ENCODE results near the gene IL5RA. TPM values are rescaled to one million over a fixed set of nuclear protein-coding genes. Genes with fewer than 3 reads are reported as not detected.

IL5RA gene
- total RNA-seq, 3 donors from 2014 or later (not counting 1 experiment from before 2014, with no cell fraction given) = 0.34 to 12.4 TPM; not detected in 1

DNA sequence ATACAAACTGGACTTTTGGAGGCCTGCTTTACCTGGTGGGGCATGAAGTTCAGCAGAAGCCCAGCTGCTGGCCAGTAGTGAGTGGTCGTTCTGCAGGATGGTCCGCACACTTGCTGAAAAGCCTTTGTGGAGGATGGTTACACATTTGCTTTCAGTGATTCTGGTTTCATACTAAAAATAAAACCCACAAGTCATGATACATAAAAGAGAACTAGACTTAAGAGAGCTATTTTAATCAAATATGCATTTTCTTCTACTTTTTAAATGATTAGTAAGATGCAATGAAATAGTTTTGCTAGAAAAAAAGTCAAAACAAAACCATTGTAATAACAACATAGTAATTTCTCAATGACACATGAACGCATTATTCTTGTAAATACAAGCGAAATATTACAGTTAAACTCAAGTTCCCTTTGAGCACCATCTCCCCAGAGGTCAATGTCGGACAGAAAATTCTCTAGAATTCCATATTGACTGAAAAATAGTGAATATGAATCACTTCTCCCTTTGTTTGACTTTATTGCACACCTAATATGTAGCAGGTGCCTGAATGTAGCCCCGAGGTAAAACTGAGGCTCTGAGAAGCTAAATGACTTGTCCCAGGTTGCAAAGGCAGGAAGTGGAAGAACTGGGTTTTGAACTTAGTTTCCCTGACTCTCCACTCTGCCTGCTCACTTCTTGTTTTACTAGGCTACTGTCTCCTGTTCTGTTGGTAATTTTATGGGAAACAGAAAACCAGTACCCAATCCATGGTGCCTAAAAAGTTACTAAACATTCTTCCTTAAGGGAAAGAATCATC lies 8.3 kb downstream of the IL5RA start:
- no peaks in the 10 kb centered on the region for H3K9me3 ChIP-seq (ENCODE audit: control insufficient read depth, insufficient read depth, low read length)
- ATAC-seq (no peak), DNase-seq (no peak)
- H3K4me3 ChIP-seq (ENCODE audit: low read length) = no peak overlapping the region
- Mint-ChIP-seq H3K4me1 (no peaks in the 10 kb centered on the region), H3K9me3 (no peaks in the 10 kb centered on the region), H3K4me3 (no peak overlapping the region), H3K27ac (no peak overlapping the region), H3K27me3 (ENCODE audit: low read depth in 2 of 2) (peaks cover 9 to 23% of the 10 kb centered on the region in 2 donors), H3K36me3 (no peaks in the 10 kb centered on the region)
- H3K27ac ChIP-seq (ENCODE audit: low read length) = no peak overlapping the region
- TF ChIP-seq, protein P1, sequence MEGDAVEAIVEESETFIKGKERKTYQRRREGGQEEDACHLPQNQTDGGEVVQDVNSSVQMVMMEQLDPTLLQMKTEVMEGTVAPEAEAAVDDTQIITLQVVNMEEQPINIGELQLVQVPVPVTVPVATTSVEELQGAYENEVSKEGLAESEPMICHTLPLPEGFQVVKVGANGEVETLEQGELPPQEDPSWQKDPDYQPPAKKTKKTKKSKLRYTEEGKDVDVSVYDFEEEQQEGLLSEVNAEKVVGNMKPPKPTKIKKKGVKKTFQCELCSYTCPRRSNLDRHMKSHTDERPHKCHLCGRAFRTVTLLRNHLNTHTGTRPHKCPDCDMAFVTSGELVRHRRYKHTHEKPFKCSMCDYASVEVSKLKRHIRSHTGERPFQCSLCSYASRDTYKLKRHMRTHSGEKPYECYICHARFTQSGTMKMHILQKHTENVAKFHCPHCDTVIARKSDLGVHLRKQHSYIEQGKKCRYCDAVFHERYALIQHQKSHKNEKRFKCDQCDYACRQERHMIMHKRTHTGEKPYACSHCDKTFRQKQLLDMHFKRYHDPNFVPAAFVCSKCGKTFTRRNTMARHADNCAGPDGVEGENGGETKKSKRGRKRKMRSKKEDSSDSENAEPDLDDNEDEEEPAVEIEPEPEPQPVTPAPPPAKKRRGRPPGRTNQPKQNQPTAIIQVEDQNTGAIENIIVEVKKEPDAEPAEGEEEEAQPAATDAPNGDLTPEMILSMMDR (IDR thresholded peaks at IDR 0.05) = no peak
- H3K36me3 ChIP-seq (ENCODE audit: control insufficient read depth, insufficient read depth, low read length) = no peaks in the 10 kb centered on the region
- peaks cover 2% of the 10 kb centered on the region for H3K27me3 ChIP-seq (ENCODE audit: control insufficient read depth, insufficient read depth, low read length)
- intact Hi-C loops (cut with micrococcal nuclease) = no loop called here
- WGBS (ENCODE audit: insufficient coverage) = 74% methylated on average over 5 of the region's 6 CpGs
- H3K4me1 ChIP-seq (ENCODE audit: control insufficient read depth, insufficient read depth, low read length) = no peaks in the 10 kb centered on the region

DNA sequence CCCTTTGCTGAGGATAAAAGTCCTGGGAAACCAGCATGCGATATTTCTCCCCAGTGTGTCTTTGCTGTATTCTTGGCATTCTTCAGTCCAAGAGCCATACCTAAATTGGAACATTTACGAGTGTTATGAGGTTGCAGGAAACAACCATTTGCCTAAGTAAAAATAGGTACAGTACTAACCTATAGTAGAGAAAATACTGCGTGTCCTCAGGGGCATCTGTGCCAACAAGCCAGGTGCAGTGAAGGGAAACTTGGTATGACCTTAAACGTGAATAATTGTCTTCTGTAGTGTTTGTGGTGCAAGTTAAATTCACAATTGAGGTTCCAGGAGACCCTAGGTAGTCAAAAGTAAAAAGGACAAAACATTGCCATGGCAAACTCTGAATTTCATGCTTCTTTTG lies 12.2 kb downstream of the IL5RA start:
- DNase-seq (no peak), ATAC-seq (no peak)
- Mint-ChIP-seq H3K9me3 (no peaks in the 10 kb centered on the region), H3K4me1 (no peaks in the 10 kb centered on the region), H3K27me3 (ENCODE audit: low read depth in 2 of 2) (peaks cover 11% of the 10 kb centered on the region in 2 donors), H3K4me3 (no peak overlapping the region), H3K27ac (no peak overlapping the region), H3K36me3 (no peaks in the 10 kb centered on the region)
- Histone ChIP-seq H3K4me3 (ENCODE audit: low read length) (no peak overlapping the region), H3K9me3 (ENCODE audit: control insufficient read depth, insufficient read depth, low read length) (no peaks in the 10 kb centered on the region), H3K27ac (ENCODE audit: low read length) (no peak overlapping the region), H3K27me3 (ENCODE audit: control insufficient read depth, insufficient read depth, low read length) (no peaks in the 10 kb centered on the region), H3K36me3 (ENCODE audit: control insufficient read depth, insufficient read depth, low read length) (no peaks in the 10 kb centered on the region), H3K4me1 (ENCODE audit: control insufficient read depth, insufficient read depth, low read length) (no peaks in the 10 kb centered on the region)
- intact Hi-C loops (cut with micrococcal nuclease) = no loop called here
- WGBS (ENCODE audit: insufficient coverage) = 83% methylated on average over 4 of the region's 4 CpGs
- TF ChIP-seq, protein P1 (IDR thresholded peaks at IDR 0.05) = no peak

DNA sequence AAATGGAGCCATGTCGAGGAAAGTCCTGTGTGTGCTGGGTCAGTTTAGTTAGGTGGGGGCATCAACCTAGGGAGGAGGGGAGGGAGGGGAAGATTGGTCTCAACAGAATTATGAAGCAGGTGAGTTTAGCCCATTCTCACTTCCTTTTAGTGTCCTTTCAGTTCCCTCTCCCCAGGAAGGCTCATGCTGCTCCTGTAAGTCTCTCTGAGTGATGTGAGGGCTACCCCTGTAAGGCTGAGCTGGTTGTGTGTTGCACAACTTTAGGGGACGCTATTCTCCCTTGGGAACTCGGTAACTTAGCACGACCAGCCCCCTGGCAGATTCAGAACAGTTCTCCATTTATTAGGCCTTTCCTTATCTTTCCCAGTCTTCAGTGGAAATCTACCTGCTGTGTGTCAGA lies 21.2 kb downstream of the IL5RA start:
- Histone ChIP-seq H3K36me3 (ENCODE audit: control insufficient read depth, insufficient read depth, low read length) (no peaks in the 10 kb centered on the region), H3K27ac (ENCODE audit: low read length) (no peak overlapping the region), H3K9me3 (ENCODE audit: control insufficient read depth, insufficient read depth, low read length) (no peaks in the 10 kb centered on the region), H3K4me3 (ENCODE audit: low read length) (no peak overlapping the region), H3K4me1 (ENCODE audit: control insufficient read depth, insufficient read depth, low read length) (no peaks in the 10 kb centered on the region), H3K27me3 (ENCODE audit: control insufficient read depth, insufficient read depth, low read length) (no peaks in the 10 kb centered on the region)
- WGBS (ENCODE audit: insufficient coverage) = 63% methylated on average over 4 of the region's 4 CpGs
- Mint-ChIP-seq H3K27ac (no peak overlapping the region), H3K36me3 (no peaks in the 10 kb centered on the region), H3K27me3 (ENCODE audit: low read depth in 2 of 2) (peaks cover 6 to 13% of the 10 kb centered on the region in 2 donors), H3K9me3 (no peaks in the 10 kb centered on the region), H3K4me3 (no peak overlapping the region), H3K4me1 (peaks cover 0 to 4% of the 10 kb centered on the region in 2 donors)
- TF ChIP-seq, protein P1 (IDR thresholded peaks at IDR 0.05) = no peak
- no peak for DNase-seq
- intact Hi-C loops (cut with micrococcal nuclease) = no loop called here
- ATAC-seq = no peak
